ENCODE results near the gene CHST7. TPM values are rescaled to one million over a fixed set of nuclear protein-coding genes. Genes with fewer than 3 reads are reported as not detected.

Gene CHST7
- total RNA-seq, 4 donors from 2014 or later = 4.9 to 10.3 (median 7.6) TPM

- Histone ChIP-seq H3K27ac (no peak overlapping the region), H3K4me3 (no peak overlapping the region), H3K4me1 (no peaks in the 10 kb centered on the region), H3K9me3 (no peaks in the 10 kb centered on the region), H3K27me3 (no peaks in the 10 kb centered on the region), H3K36me3 (no peaks in the 10 kb centered on the region)
- 54% methylated on average over 5 of the region's 5 CpGs; no CpG with 5 or more reads in 1 of the 2 donors for WGBS, 2 donors (ENCODE audit: low coverage in 1 of 2)
- TF ChIP-seq CTCF (IDR thresholded peaks at IDR 0.05) (no peak), EP300 (IDR thresholded peaks at IDR 0.05; ENCODE audit: low read depth) (no peak), POLR2AphosphoS5 (IDR thresholded peaks at IDR 0.05) (no peak), POLR2A (IDR thresholded peaks at IDR 0.05) (no peak)
- DNase-seq = no peak
- in situ Hi-C loops (cut with MboI; ENCODE audit: low pct_ligation_motif_present in 1 of 4, low pct_unique_long_range_greater_than_20kb in 1 of 4, low sequenced_read_pairs in 3 of 4) = no loop called here
- intact Hi-C loops (cut with DNase I; ENCODE audit: low total_unique reads) = no loop called here
These were observed 36.6 kb downstream of the CHST7 start for GRCh38 chrX:46610070-46610658.

- no peak for DNase-seq
- Histone ChIP-seq H3K27ac (no peak overlapping the region), H3K27me3 (no peaks in the 10 kb centered on the region), H3K36me3 (no peaks in the 10 kb centered on the region), H3K4me1 (no peaks in the 10 kb centered on the region), H3K9me3 (no peaks in the 10 kb centered on the region), H3K4me3 (no peak overlapping the region)
- intact Hi-C loops (cut with DNase I; ENCODE audit: low total_unique reads) = no loop called here
- TF ChIP-seq EP300 (IDR thresholded peaks at IDR 0.05; ENCODE audit: low read depth) (no peak), POLR2AphosphoS5 (IDR thresholded peaks at IDR 0.05) (no peak), POLR2A (IDR thresholded peaks at IDR 0.05) (no peak), CTCF (IDR thresholded peaks at IDR 0.05) (no peak)
- 75 to 83% methylated on average over 3 to 13 of the region's 13 CpGs for WGBS, 2 donors (ENCODE audit: low coverage in 1 of 2)
- in situ Hi-C loops (cut with MboI; ENCODE audit: low pct_ligation_motif_present in 1 of 4, low pct_unique_long_range_greater_than_20kb in 1 of 4, low sequenced_read_pairs in 3 of 4) = no loop called here
These were observed 38.2 kb downstream of the CHST7 start for GRCh38 chrX:46611658-46612362.

GRCh38 chrX:46617906-46618305 is 44.3 kb downstream of the CHST7 start:
- in situ Hi-C loops (cut with MboI; ENCODE audit: low pct_ligation_motif_present in 1 of 4, low pct_unique_long_range_greater_than_20kb in 1 of 4, low sequenced_read_pairs in 3 of 4) = no loop called here
- intact Hi-C loops (cut with DNase I; ENCODE audit: low total_unique reads) = no loop called here
- H3K4me3 ChIP-seq = no peak overlapping the region
- no peaks in the 10 kb centered on the region for H3K27me3 ChIP-seq
- H3K9me3 ChIP-seq = no peaks in the 10 kb centered on the region
- H3K36me3 ChIP-seq = no peaks in the 10 kb centered on the region
- TF ChIP-seq CTCF (IDR thresholded peaks at IDR 0.05) (no peak), EP300 (IDR thresholded peaks at IDR 0.05; ENCODE audit: low read depth) (no peak), POLR2AphosphoS5 (IDR thresholded peaks at IDR 0.05) (no peak), POLR2A (IDR thresholded peaks at IDR 0.05) (no peak)
- H3K27ac ChIP-seq = no peak overlapping the region
- DNase-seq = no peak
- no peaks in the 10 kb centered on the region for H3K4me1 ChIP-seq

GRCh38 chrX:46618947-46619346 is 45.4 kb downstream of the CHST7 start:
- intact Hi-C loops (cut with DNase I; ENCODE audit: low total_unique reads) = no loop called here
- no peaks in the 10 kb centered on the region for H3K36me3 ChIP-seq
- DNase-seq = no peak
- H3K27me3 ChIP-seq = no peaks in the 10 kb centered on the region
- TF ChIP-seq POLR2A (IDR thresholded peaks at IDR 0.05) (no peak), CTCF (IDR thresholded peaks at IDR 0.05) (no peak), POLR2AphosphoS5 (IDR thresholded peaks at IDR 0.05) (no peak), EP300 (IDR thresholded peaks at IDR 0.05; ENCODE audit: low read depth) (no peak)
- H3K27ac ChIP-seq = no peak overlapping the region
- in situ Hi-C loops (cut with MboI; ENCODE audit: low pct_ligation_motif_present in 1 of 4, low pct_unique_long_range_greater_than_20kb in 1 of 4, low sequenced_read_pairs in 3 of 4) = no loop called here
- no peak overlapping the region for H3K4me3 ChIP-seq
- no peaks in the 10 kb centered on the region for H3K9me3 ChIP-seq
- no peaks in the 10 kb centered on the region for H3K4me1 ChIP-seq
